Esophagus muscularis mucosa (tissue), 3 donors: ENCODE measurements around the gene USF1.

ENCODE experiments used
- POLR2A ChIP-seq: fragments of 450-650 bp; IDR thresholded peaks from one replicate; pipeline ENCODE4 v1.6.1; 2017; ENCODE audit warnings: antibody characterized with exemption, moderate library complexity, mild to moderate bottlenecking, low read depth
- POLR2AphosphoS5 ChIP-seq, 2 donors: sonication (generic); formaldehyde crosslinking; IDR thresholded peaks; one replicate each; pipeline ENCODE4 v1.6.1; 2017; ENCODE audit warnings: antibody characterized with exemption in 2 of 2
- TF ChIP-seq, protein P1 (sequence below), 3 experiments: fragments of 200-600 bp in 2 of 3; fragments of 450-650 bp in 1 of 3; sonication (generic) in 2 of 3; IDR thresholded peaks; one replicate each; pipeline ENCODE4 v1.5.1; 2017 to 2019; ENCODE audit warnings: antibody characterized with exemption in 3 of 3, mild to moderate bottlenecking in 2 of 3, moderate library complexity in 1 of 3

DNA sequence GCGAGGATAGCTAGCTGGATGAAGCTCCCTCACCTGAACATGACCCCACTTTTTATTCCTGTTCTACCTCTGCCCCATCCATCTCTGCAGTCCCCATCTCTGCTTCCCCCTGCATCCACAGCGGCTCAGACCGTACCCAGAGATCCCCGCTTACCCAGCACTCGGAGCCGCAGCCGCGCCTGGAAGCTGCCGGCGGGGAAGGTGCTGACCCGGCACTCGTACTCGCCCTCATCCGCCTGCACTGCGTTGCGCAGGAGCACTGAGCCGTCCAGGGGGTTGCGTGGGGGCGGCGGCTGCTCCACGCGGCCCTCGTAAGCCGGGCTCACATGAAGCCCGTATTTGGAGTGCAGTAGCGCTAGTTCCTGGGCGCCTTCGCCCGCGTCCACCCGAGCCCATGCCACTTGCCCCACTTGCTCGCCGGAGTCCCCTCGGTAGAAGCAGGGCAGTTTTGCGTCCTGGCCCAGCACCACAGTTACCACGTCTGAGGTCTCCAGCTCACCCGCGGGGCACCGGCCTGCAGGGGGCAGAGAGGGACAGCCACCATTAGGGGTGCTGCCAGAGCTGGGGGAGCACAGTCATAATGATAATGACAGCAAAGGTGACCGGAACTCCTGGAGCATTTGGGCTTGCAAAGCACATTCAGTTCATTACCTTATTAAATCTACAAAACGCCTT is 33.8 kb upstream of the USF1 start:
- TF ChIP-seq, protein P1, sequence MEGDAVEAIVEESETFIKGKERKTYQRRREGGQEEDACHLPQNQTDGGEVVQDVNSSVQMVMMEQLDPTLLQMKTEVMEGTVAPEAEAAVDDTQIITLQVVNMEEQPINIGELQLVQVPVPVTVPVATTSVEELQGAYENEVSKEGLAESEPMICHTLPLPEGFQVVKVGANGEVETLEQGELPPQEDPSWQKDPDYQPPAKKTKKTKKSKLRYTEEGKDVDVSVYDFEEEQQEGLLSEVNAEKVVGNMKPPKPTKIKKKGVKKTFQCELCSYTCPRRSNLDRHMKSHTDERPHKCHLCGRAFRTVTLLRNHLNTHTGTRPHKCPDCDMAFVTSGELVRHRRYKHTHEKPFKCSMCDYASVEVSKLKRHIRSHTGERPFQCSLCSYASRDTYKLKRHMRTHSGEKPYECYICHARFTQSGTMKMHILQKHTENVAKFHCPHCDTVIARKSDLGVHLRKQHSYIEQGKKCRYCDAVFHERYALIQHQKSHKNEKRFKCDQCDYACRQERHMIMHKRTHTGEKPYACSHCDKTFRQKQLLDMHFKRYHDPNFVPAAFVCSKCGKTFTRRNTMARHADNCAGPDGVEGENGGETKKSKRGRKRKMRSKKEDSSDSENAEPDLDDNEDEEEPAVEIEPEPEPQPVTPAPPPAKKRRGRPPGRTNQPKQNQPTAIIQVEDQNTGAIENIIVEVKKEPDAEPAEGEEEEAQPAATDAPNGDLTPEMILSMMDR (IDR thresholded peaks at IDR 0.05): no peak
- TF ChIP-seq POLR2A (no peak), POLR2AphosphoS5 (IDR thresholded peaks at IDR 0.05) (no peak)
